HG02840 (cell line): ENCODE data around the gene KCNC4.

Experiments
- ATAC-seq: cut with Tn5 transposase; IDR thresholded peaks from one replicate; pipeline ENCODE4 v1.9.1; 2021; ENCODE audit warnings: mild to moderate bottlenecking, moderate library complexity, moderate number of reproducible peaks; ENCODE audit not compliant: unreplicated experiment, low FRiP score

The KCNC4 gene

DNA sequence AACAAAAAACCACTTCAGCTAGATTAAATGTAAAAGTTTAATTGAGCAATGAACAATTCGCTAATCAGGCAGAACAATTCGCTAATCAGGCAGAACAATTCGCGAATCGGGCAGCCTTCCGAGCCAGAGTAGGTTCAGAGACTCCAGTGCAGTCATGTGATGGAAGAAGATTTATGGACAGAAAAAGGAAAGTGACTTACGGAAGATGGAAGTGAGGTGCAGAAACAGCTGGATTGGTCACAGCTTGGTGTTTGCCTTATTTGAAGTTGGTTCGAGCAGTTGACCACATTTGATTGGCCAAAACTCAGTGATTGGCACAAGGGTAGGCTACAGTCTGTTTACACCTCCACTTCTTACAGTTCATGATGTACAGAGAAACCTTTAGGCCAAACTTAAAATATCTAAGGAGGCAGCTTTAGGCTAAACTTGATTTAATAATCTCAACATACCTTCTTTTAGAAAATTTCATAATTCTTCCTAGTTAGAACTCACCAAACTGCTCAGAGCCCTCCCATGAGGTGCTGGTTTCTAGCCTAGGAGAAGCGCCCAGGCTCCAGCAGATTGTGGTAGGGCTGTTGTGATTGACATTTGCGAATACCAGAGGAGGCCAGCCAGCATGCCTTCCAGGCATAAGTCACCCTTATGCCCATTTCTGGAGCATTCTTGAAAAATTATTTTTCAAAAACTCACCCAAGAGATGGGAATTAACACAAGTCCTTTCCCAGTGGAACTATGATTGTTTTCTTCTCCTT, 22.8 kb upstream of the KCNC4 start:
- no peak for ATAC-seq

DNA sequence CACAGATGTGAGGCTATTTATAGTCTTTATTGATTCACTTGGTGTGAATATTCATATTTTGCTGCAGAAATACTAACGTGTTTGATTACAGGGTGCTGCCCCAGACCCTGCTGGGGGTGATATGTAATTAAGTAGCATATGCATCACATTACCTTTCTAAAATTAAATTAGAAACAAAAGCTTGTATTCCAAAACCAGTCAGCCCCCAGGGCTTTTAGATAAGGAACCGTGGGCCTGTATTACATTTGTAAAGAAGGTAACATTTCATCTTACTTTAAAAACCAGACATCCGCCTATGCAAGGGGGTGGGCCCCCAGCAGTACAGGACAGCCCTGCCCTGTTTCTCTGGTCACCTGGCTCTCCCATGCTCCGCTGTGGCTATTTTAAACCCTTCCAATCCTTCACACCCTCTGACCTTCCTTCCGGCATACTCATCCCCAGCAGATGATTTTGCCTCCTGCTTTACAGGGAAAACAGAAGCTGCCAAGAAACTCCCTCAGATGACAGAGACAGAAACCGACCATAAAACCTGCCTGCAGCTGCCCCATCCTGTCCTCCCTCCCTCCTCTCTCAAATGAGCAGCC, 22.0 kb upstream of the KCNC4 start:
- ATAC-seq = no peak

DNA sequence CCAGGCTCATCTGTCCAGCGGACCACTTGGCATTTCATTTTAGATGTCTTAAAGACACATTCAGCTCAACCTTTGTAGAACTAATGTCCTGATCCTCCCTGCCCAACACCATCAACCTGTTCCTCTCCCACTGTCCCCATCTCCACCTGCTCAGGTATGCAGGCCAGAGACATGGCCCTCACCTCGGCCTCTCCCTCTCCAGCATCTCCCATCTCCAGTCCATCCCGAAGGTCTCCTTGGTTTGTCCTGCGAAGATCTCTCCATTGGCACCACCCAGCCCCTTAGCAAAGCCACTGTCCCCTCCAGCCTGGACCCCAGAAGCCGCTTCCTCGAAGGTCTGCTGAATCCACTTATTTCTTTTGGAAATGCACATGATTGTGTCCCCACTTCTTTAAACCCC, 20.9 kb upstream of the KCNC4 start:
- ATAC-seq = no peak

DNA sequence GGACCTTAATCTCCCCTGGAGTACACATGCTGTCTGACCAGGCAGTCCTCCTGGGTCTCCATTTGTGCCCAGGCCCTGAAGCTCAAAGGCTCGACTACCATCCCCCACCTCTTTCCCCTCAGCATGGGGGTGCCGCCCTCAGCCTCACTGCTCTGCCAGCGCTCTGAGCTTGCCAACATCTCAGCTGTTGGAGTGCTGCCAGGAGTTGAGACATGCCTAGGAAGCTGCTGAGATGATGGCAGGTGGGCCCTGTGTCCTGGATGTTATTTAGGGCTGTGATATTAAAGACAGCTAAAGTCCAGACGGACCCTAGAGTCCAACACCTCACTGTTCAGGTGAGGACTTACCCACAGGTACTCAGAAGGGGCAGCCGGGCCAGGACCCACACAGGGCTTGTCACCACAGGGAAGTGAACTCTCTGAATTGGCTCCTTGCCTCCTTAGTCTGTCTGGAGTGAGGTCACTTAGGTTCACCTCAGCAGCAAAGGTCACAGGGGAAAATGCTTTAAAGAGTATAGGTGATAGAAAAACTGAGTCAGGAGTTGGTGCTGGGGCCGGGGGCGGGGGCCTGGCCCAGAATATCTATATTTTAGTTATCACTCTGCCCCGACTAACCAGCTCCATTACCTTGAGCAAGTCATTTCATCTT, 19.7 kb upstream of the KCNC4 start:
- ATAC-seq = no peak

DNA sequence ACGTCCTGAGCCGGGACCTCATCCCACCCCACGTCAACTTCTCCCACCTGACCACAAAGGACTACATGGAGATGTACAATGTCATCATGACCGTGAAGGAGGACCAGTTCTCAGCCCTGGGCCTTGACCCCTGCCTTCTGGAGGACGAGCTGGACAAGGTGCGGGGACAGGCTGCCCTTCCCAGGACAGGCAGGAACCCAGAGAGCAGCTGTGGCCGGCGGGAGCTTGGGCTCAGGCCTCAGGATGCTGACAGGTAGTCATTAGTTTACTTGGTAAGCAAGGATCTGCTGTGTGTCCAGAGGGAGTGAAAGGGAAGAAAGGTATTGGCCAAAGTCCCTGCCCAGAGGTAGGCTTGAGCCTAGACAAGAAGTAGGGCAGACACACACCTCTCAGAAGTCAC, 17.6 kb upstream of the KCNC4 start:
- ATAC-seq = no peak

DNA sequence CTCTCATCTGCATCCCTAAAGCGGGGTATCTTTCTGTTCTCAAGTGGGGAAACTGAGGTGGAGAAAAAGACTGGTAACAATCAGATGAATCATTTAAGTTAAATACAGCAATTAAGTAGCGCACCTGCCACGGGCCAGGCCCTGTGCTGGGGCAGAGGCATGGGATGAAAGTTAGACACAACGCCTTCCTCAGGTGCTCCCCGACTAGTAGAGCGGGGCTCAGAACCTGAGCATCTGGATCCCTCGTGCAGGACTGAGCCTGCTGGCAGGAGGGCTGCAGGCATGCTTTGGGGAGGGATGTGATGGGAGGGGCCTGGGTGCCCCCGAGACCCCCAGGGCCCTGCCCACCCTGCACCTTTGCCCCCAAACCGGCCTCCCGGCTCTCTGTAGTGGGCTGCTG, 14.9 kb upstream of the KCNC4 start:
- no peak for ATAC-seq

DNA sequence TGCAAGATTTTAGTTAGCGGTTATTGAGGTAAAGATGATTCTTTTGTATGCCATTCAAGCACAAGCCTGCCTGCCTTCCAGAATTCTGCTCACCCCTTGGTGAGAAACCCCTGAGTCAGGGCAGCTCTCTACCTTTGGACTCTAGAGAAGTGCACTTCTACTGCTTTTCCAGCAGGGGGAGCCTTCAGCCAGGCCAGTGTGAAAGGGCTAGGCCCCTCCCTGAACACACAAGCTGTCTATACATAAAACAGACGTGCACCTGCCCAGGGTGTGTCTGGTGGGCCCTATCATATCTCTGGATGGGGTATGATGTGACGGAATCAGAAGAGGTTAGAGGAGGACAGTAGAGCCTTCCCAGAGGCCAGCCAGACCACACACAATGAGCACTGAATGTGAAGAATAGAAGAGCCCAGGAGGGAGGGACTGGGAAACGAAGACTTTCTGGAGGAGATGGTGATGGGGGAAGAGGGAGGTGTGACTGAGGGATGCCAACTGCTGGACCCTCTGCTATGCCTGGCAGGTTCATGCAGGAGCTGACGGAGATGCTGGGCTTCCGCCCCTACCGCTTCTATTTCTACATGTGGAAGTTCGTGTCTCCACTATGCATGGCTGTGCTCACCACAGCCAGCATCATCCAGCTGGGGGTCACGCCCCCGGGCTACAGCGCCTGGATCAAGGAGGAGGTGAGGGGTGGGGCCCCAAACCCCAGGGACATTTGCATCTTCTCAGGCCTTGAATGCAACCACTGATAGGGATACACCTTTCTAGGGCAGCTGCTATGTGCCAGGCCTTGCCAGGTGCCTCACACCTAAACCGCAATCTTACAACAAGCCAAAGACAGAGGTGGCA, 13.0 kb upstream of the KCNC4 start:
- ATAC-seq = no peak

DNA sequence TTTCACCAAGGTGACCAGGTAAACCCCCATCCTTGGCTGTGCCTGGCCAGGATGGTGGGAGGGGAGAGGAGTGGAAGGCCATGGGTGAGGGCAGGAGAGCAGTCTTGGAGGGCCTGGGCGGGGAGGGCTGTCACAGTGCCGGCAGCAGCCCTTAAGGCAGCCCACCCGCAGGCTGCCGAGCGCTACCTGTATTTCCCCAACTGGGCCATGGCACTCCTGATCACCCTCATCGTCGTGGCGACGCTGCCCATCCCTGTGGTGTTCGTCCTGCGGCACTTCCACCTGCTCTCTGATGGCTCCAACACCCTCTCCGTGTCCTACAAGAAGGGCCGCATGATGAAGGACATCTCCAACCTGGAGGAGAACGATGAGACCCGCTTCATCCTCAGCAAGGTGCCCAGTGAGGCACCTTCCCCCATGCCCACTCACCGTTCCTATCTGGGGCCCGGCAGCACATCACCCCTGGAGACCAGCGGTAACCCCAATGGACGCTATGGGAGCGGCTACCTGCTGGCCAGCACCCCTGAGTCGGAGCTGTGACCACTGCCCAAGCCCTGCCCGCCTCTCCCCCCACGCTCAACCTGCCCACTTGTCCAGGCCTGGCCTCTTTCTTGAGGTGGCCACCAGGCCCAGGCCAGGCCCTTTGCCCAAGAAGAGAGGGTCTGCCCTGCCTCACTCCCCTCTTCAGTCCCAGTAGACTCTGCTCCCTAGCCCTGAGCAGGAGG, 12.0 kb upstream of the KCNC4 start:
- ATAC-seq = no peak

DNA sequence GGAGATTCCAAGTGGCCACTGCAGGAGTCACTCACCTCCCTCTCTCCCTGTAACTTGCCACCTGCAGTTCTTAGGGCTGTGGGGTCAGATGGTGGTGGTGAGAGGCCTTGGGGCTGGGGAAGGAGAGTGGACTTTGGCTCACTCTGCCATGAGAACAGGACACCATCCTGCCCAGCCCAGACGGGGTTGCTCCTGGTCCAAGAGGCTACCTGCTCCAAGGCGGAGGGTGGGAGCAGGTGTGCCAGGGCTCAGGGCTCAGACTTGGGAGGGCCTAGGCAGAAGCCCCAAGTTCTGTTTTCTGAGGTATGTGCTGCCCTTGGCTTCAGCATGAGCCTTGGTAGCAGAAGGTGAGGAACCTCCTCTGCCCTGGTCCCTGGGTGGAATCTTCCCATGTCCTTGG, 11.4 kb upstream of the KCNC4 start:
- no peak for ATAC-seq

DNA sequence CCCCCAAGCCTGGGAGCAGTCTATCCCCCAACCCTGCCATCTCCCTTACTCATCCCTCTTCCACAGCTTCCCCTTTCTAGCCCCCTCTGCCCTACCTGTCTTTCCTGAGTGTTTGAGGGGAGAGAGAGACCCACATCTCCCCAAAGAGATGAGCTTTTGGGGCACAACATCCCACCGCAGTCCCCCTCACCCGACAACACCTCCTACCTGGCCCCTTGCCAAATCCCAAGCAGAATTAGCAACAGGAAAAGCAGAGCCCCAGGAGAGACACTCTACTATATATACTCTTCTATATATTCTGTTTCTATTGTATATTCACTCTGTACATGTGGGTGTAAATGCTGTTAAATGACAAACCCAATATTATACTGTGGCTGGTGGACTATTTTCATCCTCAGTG, 9.9 kb upstream of the KCNC4 start:
- ATAC-seq = no peak

DNA sequence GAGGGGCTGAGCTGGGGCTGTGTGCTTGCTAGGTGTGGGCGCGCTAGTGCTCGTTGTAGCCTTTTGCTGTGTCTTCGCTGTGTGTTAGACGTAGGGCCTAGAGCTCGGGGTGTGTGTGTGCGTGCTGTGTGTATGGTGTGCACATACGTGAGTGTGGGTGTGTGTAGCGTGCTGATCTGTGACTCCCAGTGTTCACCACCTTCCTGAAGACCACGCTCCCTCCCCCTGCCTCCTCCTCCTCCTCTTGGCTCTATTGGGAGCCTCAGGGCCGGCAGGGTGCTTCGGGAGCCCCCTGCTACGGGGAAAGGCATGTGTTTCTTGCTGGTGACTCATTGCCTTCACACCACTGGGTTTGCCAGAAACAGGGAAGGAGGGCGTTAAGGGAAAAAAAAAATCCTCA, 9.4 kb upstream of the KCNC4 start:
- no peak for ATAC-seq

DNA sequence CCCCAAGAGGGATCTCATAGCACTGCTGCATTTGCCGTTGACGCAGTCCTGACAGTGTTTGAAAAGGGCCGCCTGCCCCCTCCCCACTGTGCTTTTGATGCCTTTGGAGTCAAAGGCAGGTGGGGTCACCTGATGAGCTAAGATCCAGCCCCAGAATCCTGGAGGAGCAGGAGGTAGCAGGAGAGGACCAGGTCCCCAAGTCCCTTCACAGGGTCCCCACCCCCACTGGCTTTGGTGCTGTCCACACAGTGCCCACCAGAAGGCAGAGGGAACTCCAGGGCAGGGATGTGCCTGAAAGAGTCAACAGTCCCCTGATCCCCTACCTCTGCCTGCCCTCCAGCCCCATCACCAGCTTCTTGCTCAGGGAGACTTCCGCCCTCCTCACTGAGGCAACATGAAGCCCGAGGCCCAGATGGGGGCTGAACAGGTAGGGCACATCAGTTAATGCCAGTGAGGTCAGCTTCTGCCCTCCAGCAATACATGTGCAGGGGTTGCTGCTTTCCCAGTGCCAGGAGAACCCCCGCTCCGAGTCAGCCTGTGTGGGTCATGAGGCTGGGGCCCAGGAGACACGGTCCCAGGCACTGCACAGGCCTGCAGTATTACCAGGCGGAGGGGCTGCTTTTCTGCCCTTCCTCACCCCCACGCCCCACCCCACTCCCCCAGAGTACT, 8.8 kb upstream of the KCNC4 start:
- ATAC-seq = no peak

DNA sequence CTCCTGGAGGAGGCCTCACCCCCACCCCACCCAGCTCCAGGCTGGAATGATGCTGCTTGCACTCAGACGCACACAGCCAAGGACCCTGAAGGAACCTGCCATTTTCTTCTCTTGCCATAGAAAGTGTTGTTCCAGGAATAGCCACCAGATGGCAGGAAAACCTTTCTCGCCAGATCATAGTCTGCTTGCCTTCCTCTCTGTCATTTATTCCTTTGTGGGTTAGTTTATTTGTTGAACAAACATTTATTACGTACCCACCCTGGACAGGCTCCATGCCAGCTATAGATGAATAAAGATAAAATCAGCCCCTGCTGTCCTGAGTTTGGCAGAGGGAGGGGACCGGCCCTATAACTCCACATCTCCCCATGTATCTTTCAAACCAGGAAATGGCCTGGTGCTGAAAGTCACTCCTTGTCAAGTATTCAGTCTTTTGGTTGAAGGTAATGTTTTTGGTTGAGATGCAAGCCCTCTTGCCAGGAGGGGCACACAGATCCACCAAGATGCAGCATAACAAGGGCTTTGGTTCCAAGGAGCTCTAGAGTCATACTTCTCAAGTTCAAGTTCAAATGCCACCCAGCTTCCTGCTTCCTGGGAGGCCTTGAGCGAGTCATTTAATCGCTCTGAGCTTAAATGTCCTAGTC, 7.0 kb upstream of the KCNC4 start:
- ATAC-seq = no peak

DNA sequence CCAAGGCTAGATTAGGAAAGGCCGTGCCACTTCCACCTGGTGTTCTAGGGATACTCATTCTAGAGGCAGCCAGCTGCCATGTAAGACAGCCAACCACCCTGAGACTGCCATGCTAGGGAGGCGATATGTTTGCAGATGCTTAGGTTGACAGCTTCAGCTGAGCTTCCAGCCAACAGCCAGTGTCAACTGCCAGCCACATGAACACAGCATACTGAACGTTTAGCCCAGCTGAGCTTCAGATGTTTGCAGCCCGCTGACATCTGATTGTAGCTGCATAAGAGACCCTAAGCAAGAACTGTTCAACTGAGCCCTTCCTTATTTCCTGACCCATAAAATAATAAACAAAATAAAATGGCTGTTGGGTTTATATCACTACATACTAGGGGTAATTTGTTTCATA, 5.0 kb upstream of the KCNC4 start:
- no peak for ATAC-seq

DNA sequence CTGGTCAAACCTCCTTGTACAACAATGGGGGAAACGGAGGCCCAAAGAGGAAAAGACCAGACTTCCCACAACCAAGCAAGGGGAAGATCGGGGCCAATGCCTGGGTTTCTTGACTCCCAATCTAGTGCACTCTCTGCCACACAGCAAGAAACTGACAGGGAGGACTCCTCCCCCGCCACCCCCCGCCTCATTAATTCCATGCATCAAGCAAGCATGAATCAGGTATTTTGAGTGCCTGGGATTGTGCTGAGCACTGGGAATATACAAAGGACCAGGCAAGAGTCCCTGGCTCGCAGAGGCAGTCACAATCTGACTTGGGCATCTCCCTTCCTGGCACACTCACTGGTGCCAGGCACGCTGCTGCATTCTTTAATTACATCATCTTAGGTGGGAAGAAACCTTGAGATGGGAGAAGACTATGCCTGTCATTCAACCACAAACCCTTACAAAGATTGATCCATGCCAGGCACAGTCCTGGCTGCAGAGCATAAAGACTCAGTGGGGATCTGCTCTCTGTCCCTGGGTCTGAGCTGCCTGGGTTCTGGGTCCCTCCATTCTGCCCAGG, 4.4 kb upstream of the KCNC4 start:
- ATAC-seq = no peak

DNA sequence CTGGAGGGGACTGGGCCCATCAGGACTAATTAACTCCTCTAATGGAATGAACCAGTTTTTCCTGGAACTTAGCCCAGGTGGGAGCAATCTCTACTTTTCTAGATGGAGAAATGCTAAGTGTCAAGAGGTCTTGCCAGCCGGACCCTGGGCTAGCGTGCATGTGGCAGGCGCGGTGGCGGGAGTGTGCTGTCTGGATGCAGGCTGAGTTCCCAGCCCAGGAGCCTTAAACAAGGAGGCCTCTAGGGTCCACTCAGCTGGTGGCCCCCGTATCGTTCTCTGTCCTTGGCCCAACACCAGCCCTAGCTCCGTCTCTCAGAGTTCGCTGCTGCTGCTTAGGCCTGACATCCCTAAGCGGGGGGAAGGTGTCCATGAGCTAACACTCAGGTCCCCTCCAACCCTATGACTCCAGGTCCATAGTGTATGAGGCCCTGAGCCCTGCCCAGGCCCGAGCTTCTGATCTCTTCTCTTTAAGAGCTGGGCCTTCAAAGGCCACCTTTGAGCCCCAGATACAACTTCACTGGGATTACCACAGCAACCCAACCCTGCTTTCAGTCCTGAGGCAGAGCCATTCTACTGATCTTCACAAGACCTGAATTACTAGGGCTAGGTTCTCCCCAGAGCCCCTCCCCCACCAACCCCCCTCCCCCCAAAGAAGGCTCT, 3.7 kb upstream of the KCNC4 start:
- no peak for ATAC-seq

DNA sequence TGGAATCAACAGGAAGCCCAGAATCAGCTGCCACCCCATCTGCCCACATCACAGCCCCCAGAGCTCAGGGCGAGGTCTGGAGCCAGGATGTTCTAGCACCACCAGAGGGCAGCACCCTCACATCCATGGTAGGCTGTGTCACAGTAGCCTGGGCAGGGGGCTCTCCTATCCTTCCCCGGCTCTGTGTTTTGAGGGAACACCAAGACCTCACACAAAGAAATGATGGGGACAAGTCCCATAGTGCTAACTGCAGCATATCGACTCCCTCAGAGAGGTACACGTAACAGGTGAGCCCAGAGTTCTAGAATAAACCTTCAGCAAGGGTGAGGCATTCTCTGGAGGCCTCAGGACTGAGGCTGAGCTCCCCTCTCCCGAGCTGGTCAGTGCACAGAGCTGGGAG, 2.3 kb upstream of the KCNC4 start:
- no peak for ATAC-seq

DNA sequence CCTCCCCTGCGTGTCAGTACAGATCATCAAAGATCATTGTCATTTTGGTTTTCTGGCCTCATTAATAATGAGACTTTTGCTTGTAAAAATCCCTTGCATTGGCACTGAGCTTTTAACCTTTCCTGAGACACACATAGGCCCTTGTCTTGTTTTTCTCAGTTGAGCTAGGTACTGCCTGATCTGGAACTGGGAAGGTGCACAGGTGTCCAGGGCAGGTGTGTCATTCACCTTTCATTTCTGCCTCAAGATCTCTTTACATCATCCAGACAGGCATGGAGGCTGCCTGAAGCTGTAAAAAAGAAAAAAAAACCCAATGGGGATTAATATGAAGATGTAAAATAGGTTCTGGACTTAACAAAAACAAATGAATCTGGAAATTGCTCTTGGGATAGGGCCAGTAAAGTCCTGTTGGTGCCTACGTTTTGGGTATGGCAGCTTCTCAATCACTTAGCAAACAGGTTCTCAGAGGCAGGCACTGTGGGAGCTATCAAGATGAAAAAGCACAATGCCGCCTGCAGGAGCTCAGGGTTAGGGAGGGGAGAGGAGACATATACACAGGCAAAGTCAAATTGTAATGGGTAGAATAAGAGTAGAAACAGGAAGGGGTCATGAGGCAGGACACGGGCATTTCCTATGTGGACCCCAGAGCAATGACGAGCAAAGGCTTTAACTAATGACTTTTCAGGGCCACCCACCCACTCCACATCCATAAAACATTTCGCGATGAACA, 1.0 kb upstream of the KCNC4 start:
- ATAC-seq = no peak
